Measurements from ENCODE around the gene FAF1.

DNA sequence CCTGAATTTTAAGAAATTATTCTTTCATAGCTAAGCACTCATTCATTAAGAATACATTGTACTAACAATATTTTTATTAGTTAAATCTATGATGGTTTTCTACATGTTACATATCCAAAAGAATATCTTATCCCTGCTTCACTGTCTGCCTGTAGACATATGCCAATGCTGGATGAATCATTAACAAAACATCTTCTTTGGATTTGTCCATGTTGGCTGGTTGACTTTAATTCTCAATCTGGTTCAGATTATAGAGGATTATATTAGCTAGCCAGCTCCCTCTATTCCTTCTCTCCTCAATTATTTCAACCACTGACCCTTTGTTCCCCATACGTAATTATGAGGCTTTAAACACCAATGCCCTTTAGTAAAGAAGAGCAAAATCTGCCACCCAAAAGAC is 398.0 kb downstream of the FAF1 start:
- TF ChIP-seq, protein P1, sequence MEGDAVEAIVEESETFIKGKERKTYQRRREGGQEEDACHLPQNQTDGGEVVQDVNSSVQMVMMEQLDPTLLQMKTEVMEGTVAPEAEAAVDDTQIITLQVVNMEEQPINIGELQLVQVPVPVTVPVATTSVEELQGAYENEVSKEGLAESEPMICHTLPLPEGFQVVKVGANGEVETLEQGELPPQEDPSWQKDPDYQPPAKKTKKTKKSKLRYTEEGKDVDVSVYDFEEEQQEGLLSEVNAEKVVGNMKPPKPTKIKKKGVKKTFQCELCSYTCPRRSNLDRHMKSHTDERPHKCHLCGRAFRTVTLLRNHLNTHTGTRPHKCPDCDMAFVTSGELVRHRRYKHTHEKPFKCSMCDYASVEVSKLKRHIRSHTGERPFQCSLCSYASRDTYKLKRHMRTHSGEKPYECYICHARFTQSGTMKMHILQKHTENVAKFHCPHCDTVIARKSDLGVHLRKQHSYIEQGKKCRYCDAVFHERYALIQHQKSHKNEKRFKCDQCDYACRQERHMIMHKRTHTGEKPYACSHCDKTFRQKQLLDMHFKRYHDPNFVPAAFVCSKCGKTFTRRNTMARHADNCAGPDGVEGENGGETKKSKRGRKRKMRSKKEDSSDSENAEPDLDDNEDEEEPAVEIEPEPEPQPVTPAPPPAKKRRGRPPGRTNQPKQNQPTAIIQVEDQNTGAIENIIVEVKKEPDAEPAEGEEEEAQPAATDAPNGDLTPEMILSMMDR (IDR thresholded peaks at IDR 0.05) = no peak
- TF ChIP-seq EP300 (IDR thresholded peaks at IDR 0.05; ENCODE audit: low read depth) = no peak

All from transverse colon (tissue), 3 donors.